NB4 (cell line): ENCODE data around the gene DOCK6.

Experiments used
- DNase-seq: peaks from one replicate; pipeline ENCODE4 v3.0.0; 2010; ENCODE audit warnings: low read depth
- H3K4me3 ChIP-seq: one replicate; pipeline ENCODE4 v1.5.1; 2011; ENCODE audit warnings: mild to moderate bottlenecking, low read depth, low read length, moderate library complexity
- MYC ChIP-seq: IDR thresholded peaks from 2 replicates; pipeline ENCODE4 v1.6.1; 2011; ENCODE audit warnings: low read depth, low read length
- POLR2A ChIP-seq: IDR thresholded peaks from 2 replicates; pipeline ENCODE4 v1.6.1; 2011; ENCODE audit warnings: mild to moderate bottlenecking; ENCODE audit not compliant: insufficient read length; ENCODE audit errors: extremely low read depth
- TF ChIP-seq, protein P1 (sequence below): IDR thresholded peaks from one replicate; pipeline ENCODE4 v1.5.1; 2012; ENCODE audit warnings: low read depth, low read length
- TF ChIP-seq, protein P2 (sequence below): IDR thresholded peaks from 2 replicates; pipeline ENCODE4 v1.6.1; 2011; ENCODE audit warnings: low read depth, low read length

The DOCK6 gene

DNA sequence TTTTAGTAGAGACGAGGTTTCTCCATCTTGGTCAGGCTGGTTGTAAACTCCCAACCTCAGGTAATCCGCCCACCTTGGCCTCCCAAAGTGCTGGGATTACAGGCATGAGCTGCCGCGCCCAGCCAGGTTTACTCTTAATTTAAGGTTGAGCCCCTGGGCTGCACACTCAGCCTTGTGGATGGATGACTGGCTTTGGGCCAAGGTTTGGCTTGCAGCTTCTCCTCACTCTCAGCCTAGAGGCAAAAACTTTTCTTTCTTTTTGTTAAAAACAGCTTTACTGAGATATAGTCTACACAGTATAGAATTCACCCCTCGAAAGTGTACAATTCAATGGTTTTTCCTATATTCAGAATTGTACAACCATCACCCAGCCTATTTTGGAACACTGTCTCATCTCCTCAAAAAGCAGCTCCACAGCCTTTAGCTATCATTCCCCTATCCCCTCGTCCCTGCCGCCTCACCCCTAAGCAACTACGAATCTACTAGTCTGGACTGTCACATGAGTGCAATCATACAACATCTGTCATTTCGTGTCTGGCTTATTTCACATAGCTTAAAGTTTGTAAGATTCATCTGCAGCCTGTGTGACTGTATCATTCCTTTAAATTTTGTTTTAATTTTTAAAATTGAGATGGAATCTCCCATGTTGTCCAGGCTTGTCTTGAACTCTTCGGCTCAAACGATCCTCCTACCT is 19.2 kb upstream of the DOCK6 start:
- no peak for DNase-seq
- TF ChIP-seq MYC (no peak), POLR2A (no peak)
- TF ChIP-seq, protein P1, sequence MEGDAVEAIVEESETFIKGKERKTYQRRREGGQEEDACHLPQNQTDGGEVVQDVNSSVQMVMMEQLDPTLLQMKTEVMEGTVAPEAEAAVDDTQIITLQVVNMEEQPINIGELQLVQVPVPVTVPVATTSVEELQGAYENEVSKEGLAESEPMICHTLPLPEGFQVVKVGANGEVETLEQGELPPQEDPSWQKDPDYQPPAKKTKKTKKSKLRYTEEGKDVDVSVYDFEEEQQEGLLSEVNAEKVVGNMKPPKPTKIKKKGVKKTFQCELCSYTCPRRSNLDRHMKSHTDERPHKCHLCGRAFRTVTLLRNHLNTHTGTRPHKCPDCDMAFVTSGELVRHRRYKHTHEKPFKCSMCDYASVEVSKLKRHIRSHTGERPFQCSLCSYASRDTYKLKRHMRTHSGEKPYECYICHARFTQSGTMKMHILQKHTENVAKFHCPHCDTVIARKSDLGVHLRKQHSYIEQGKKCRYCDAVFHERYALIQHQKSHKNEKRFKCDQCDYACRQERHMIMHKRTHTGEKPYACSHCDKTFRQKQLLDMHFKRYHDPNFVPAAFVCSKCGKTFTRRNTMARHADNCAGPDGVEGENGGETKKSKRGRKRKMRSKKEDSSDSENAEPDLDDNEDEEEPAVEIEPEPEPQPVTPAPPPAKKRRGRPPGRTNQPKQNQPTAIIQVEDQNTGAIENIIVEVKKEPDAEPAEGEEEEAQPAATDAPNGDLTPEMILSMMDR: no peak
- TF ChIP-seq, protein P2, sequence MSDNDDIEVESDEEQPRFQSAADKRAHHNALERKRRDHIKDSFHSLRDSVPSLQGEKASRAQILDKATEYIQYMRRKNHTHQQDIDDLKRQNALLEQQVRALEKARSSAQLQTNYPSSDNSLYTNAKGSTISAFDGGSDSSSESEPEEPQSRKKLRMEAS: no peak

DNA sequence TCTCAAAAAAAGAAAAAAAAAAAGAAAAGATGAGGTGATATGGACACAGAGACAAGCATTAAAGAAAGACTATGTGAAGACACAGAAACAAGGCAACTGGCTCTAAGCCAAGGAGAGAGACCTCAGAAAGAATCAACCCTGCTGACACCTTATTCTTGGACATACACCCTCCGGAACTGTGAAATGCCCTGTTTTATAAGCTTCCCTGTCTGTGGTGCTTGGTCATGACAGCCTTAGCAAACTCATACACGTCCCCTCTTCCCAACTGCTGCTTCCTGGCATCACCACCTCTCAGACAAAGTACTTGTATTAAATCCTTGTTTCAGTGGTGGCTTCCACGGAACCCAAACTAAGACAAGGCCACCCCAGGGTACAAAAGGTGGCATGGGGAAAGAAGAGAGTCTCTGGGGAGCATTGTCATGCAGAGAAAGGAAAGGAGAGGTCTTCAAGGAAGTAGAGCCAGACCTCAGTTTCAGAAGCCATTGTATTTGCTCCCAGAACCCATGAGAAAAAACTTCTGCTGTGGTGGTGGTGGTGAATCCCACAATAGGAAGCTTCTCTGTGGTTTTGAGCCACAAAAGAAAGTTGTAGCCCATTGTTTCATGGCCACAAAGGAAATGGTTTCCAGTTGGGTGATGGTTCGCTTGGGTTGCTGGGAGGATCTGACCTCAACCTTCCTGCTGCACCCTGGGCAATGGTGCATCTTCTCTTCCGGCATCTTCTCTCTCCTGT is 17.3 kb upstream of the DOCK6 start:
- DNase-seq: peak; percentile 98
- TF ChIP-seq MYC (peak; percentile 36; the same call in 1 of the 2 replicates), POLR2A (no peak)
- TF ChIP-seq, protein P2: peak; percentile 23; the same call in 1 of the 2 replicates
- TF ChIP-seq, protein P1: no peak
- H3K4me3 ChIP-seq: peak overlapping the region; percentile 42

More for the DNA sequence above, 19.2 kb upstream of the DOCK6 start:
- H3K4me3 ChIP-seq: no peak overlapping the region

DNA sequence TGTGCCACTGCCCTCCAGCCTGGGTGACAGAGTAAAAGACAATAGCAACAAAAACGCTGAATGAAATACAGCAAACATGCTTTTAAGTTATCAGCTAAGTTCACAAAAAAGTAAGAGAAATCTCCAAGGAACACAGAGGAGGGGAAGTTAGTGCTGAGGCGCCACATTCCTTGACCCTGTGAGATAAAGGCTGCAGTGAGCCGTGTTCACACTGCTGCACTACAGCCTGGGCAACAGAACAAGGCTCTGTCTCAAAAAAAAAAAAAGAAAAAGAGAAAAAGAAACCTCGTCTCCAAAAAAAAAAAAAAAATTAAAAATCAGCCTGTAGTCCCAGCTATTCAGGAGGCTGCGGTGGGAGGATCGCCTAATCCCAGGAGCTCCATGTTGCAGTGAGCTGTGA is 16.3 kb upstream of the DOCK6 start:
- no peak overlapping the region for H3K4me3 ChIP-seq
- TF ChIP-seq POLR2A (no peak), MYC (no peak)
- TF ChIP-seq, protein P2: no peak
- TF ChIP-seq, protein P1: no peak
- DNase-seq: no peak

DNA sequence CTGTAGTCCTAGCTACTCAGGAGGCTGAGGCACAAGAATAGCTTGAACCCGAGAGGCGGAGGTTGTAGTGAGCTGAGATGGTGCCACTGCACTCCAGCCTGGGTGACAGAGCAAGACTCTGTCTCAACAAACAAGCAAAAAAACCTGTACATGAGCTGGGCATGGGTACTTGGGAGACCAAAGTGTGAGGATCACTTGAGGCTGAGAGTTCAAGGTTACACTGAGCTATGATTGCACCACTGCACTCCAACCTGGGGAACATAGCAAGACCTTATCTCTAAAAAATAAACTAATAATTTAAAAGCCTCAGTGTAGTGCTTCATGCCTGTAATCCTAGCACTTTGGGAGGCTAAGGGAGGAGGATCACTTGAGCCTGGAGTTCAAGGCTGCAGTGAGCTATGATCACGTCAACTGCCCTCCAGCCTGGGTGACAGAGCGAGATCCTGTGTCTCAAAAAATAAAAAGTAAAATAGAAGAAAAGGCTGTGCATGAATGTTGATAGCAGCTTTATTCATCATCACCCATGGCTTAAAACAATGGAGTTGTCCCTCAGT is 12.3 kb upstream of the DOCK6 start:
- no peak for DNase-seq
- no peak overlapping the region for H3K4me3 ChIP-seq
- no peak for TF ChIP-seq MYC
- TF ChIP-seq, protein P1: no peak
- TF ChIP-seq POLR2A: no peak
- TF ChIP-seq, protein P2: no peak

DNA sequence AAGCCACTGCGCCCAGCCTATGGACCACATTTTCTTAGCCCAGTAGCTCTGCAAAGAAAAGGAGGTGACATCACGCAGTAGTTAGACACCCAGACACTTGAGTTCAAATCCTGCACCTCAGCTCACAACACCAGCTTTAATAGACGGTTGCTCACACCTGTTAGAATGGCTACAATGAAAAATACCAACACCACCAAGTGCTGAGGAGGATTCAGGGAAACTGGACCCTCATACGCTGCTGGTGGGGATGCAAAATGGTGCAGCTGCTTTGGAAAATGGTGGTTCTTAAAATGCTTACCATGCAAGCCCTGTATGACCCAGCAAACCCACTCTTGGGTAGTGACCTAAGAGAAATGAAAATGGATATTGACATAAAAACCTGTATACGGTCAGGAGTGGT is 11.7 kb upstream of the DOCK6 start:
- DNase-seq: no peak
- H3K4me3 ChIP-seq: no peak overlapping the region
- no peak for TF ChIP-seq POLR2A
- TF ChIP-seq, protein P1: no peak
- TF ChIP-seq, protein P2: no peak
- no peak for TF ChIP-seq MYC
